ENCODE data around the gene RBBP6. TPM values are rescaled to one million over a fixed set of nuclear protein-coding genes. Genes with fewer than 3 reads are reported as not detected.
"Not testable (repeated sequence)": the region's sequence is repeated elsewhere in the genome, so short reads cannot be mapped to it uniquely, and the experiment has no call there.

Gene RBBP6
- 10 to 100 TPM; 67.5 to 83.3 (median 82.0) TPM for polyA plus RNA-seq (ENCODE audit: insufficient read length in 3 of 3)
- long read RNA-seq, donor 1, transcript RBBP6-213 (1 exons, 1,946 nt): major isoform, 8 of 21 reads
- long read RNA-seq, donor 1, transcript RBBP6-204 (3 exons, 854 nt): minor isoform, 6 of 21 reads
- long read RNA-seq, donor 1, partial matches to known transcripts: 7 of 21 reads
- long read RNA-seq, donor 1, other reads (novel, unspliced or antisense): 0 of 21 reads
- long read RNA-seq, donor 2, transcript RBBP6-213 (1 exons, 1,946 nt): major isoform, 12 of 19 reads
- long read RNA-seq, donor 2, transcript RBBP6-204 (3 exons, 854 nt): minor isoform, 7 of 19 reads
- long read RNA-seq, donor 2, partial matches to known transcripts: 0 of 19 reads
- long read RNA-seq, donor 2, other reads (novel, unspliced or antisense): 0 of 19 reads
- long read RNA-seq, donor 3, transcript RBBP6-204 (3 exons, 854 nt): minor isoform, 5 of 46 reads
- long read RNA-seq, donor 3, transcript RBBP6-213 (1 exons, 1,946 nt): major isoform, 10 of 46 reads
- long read RNA-seq, donor 3, partial matches to known transcripts: 31 of 46 reads
- long read RNA-seq, donor 3, other reads (novel, unspliced or antisense): 0 of 46 reads
- long read RNA-seq, donor 4, transcript RBBP6-213 (1 exons, 1,946 nt): minor isoform, 9 of 19 reads
- long read RNA-seq, donor 4, transcript RBBP6-204 (3 exons, 854 nt): major isoform, 10 of 19 reads
- long read RNA-seq, donor 4, partial matches to known transcripts: 0 of 19 reads
- long read RNA-seq, donor 4, other reads (novel, unspliced or antisense): 0 of 19 reads
- long read RNA-seq, donor 5, transcript RBBP6-204 (3 exons, 854 nt): major isoform, 6 of 8 reads
- long read RNA-seq, donor 5, partial matches to known transcripts: 0 of 8 reads
- long read RNA-seq, donor 5, other reads (novel, unspliced or antisense): 0 of 8 reads
- long read RNA-seq, donor 6, transcript RBBP6-213 (1 exons, 1,946 nt): minor isoform, 11 of 24 reads
- long read RNA-seq, donor 6, transcript RBBP6-204 (3 exons, 854 nt): major isoform, 13 of 24 reads
- long read RNA-seq, donor 6, partial matches to known transcripts: 0 of 24 reads
- long read RNA-seq, donor 6, other reads (novel, unspliced or antisense): 0 of 24 reads
- long read RNA-seq, donor 7, transcript RBBP6-204 (3 exons, 854 nt): major isoform, 13 of 28 reads
- long read RNA-seq, donor 7, partial matches to known transcripts: 10 of 28 reads
- long read RNA-seq, donor 7, other reads (novel, unspliced or antisense): 0 of 28 reads
- long read RNA-seq, donor 8, transcript RBBP6-204 (3 exons, 854 nt): major isoform, 6 of 9 reads
- long read RNA-seq, donor 8, partial matches to known transcripts: 0 of 9 reads
- long read RNA-seq, donor 8, other reads (novel, unspliced or antisense): 0 of 9 reads
- long read RNA-seq, donor 9, transcript RBBP6-204 (3 exons, 854 nt): minor isoform, 8 of 24 reads
- long read RNA-seq, donor 9, transcript RBBP6-213 (1 exons, 1,946 nt): major isoform, 16 of 24 reads
- long read RNA-seq, donor 9, partial matches to known transcripts: 0 of 24 reads
- long read RNA-seq, donor 9, other reads (novel, unspliced or antisense): 0 of 24 reads
- long read RNA-seq, donor 10, full-length matches to known transcripts: 22 of 22 reads
- long read RNA-seq, donor 10, partial matches to known transcripts: 0 of 22 reads
- long read RNA-seq, donor 10, other reads (novel, unspliced or antisense): 0 of 22 reads
- long read RNA-seq, donor 11, transcript RBBP6-204 (3 exons, 854 nt): major isoform, 6 of 26 reads
- long read RNA-seq, donor 11, partial matches to known transcripts: 17 of 26 reads
- long read RNA-seq, donor 11, other reads (novel, unspliced or antisense): 0 of 26 reads
- long read RNA-seq, donor 12, transcript RBBP6-213 (1 exons, 1,946 nt): major isoform, 24 of 30 reads
- long read RNA-seq, donor 12, transcript RBBP6-204 (3 exons, 854 nt): minor isoform, 6 of 30 reads
- long read RNA-seq, donor 12, partial matches to known transcripts: 0 of 30 reads
- long read RNA-seq, donor 12, other reads (novel, unspliced or antisense): 0 of 30 reads
- long read RNA-seq, donor 13, transcript RBBP6-213 (1 exons, 1,946 nt): major isoform, 14 of 23 reads
- long read RNA-seq, donor 13, partial matches to known transcripts: 6 of 23 reads
- long read RNA-seq, donor 13, other reads (novel, unspliced or antisense): 0 of 23 reads
- long read RNA-seq, donor 14: 0 reads
- long read RNA-seq, donor 15: 0 reads
- long read RNA-seq, donor 16, transcript RBBP6-204 (3 exons, 854 nt): minor isoform, 6 of 15 reads
- long read RNA-seq, donor 16, transcript RBBP6-213 (1 exons, 1,946 nt): major isoform, 8 of 15 reads
- long read RNA-seq, donor 16, partial matches to known transcripts: 0 of 15 reads
- long read RNA-seq, donor 16, other reads (novel, unspliced or antisense): 0 of 15 reads

GRCh38 chr16:24539295-24539849 is at the start of gene RBBP6:
Gene RBBP6, plus strand, starts transcription at chr16:24539566. Its CDS starts 1,061 bp downstream, at chr16:24540627.
- DNase-seq: peak; percentile 97

- DNase-seq: no peak
Measured at GRCh38 chr16:24490866-24491265, 48.5 kb upstream of the RBBP6 start.

GRCh38 chr16:24491731-24492130 is 47.6 kb upstream of the RBBP6 start:
- DNase-seq: no peak

GRCh38 chr16:24493821-24494220 is 45.5 kb upstream of the RBBP6 start:
- DNase-seq: no peak

- DNase-seq: not testable (repeated sequence)
Measured at GRCh38 chr16:24495207-24495606, 44.2 kb upstream of the RBBP6 start.

- peak; percentile 4 for DNase-seq
Measured at GRCh38 chr16:24497440-24497839, 41.9 kb upstream of the RBBP6 start.

- DNase-seq: peak; percentile 33
Measured at GRCh38 chr16:24499193-24499814, 40.1 kb upstream of the RBBP6 start.

- peak; percentile 48 for DNase-seq
Measured at GRCh38 chr16:24504472-24505345, 34.7 kb upstream of the RBBP6 start.

- no peak for DNase-seq
Measured at GRCh38 chr16:24505959-24506358, 33.4 kb upstream of the RBBP6 start.

- DNase-seq: no peak
Measured at GRCh38 chr16:24507959-24508480, 31.3 kb upstream of the RBBP6 start.

- no peak for DNase-seq
Measured at GRCh38 chr16:24508614-24509013, 30.8 kb upstream of the RBBP6 start.

- no peak for DNase-seq
Measured at GRCh38 chr16:24509536-24509935, 29.8 kb upstream of the RBBP6 start.

GRCh38 chr16:24511174-24511573 is 28.2 kb upstream of the RBBP6 start:
- DNase-seq: no peak

- no peak for DNase-seq
Measured at GRCh38 chr16:24511792-24512191, 27.6 kb upstream of the RBBP6 start.

GRCh38 chr16:24514096-24514495 is 25.3 kb upstream of the RBBP6 start:
- no peak for DNase-seq

GRCh38 chr16:24515186-24515585 is 24.2 kb upstream of the RBBP6 start:
- no peak for DNase-seq
